ENCODE results near the gene NEK6.

Gene NEK6

GRCh38 chr9:124218438-124218982 lies 39.2 kb upstream of the NEK6 start:
- DNase-seq (ENCODE audit: low spot score): peak; percentile 72

GRCh38 chr9:124218987-124219461 lies 38.7 kb upstream of the NEK6 start:
- Histone ChIP-seq H3K27ac (peak overlapping the region in 1 of 2 donors; percentile 69), H3K4me3 (no peak overlapping the region)
- DNase-seq (ENCODE audit: low spot score): peak; percentile 70
- no peak for TF ChIP-seq CTCF (IDR thresholded peaks at IDR 0.05)

More at GRCh38 chr9:124218438-124218982, 39.2 kb upstream of the NEK6 start:
- Histone ChIP-seq H3K4me3 (no peak overlapping the region), H3K27ac (peak overlapping the region in 1 of 2 donors; percentile 69)
- TF ChIP-seq CTCF (IDR thresholded peaks at IDR 0.05): no peak

GRCh38 chr9:124220946-124221451 lies 36.8 kb upstream of the NEK6 start:
- TF ChIP-seq CTCF (IDR thresholded peaks at IDR 0.05): no peak
- DNase-seq (ENCODE audit: low spot score): no peak
- Histone ChIP-seq H3K27ac (peak overlapping the region in 1 of 2 donors; percentile 38), H3K4me3 (peak overlapping the region; percentile 28)

- no peak for TF ChIP-seq CTCF (IDR thresholded peaks at IDR 0.05)
- DNase-seq (ENCODE audit: low spot score): no peak
- Histone ChIP-seq H3K27ac (no peak overlapping the region), H3K4me3 (no peak overlapping the region)
Observed at GRCh38 chr9:124221676-124222075, 36.1 kb upstream of the NEK6 start.

- H3K27ac ChIP-seq: no peak overlapping the region
- no peak for DNase-seq (ENCODE audit: low spot score)
Observed at GRCh38 chr9:124222109-124222508, 35.6 kb upstream of the NEK6 start.

GRCh38 chr9:124222918-124223720 lies 34.6 kb upstream of the NEK6 start:
- DNase-seq (ENCODE audit: low spot score): no peak
- Histone ChIP-seq H3K27ac (peak overlapping the region in 1 of 2 donors; percentile 35), H3K4me3 (no peak overlapping the region)
- no peak for TF ChIP-seq CTCF (IDR thresholded peaks at IDR 0.05)

More at GRCh38 chr9:124222109-124222508, 35.6 kb upstream of the NEK6 start:
- TF ChIP-seq CTCF (IDR thresholded peaks at IDR 0.05): no peak
- H3K4me3 ChIP-seq: no peak overlapping the region

Measured in coronary artery (tissue), 2 donors.